Nephron (organoid): ENCODE data around the gene CALHM3.

ENCODE experiments used
- H3K27ac Mint-ChIP-seq, 3 experiments: 2 replicates each; pipeline ENCODE4 v1.8.0; 2020; ENCODE audit warnings: mixed read lengths in 3 of 3, mild to moderate bottlenecking in 2 of 3, moderate library complexity in 1 of 3
- H3K27me3 Mint-ChIP-seq: 2 replicates; pipeline ENCODE4 v1.8.0; 2021; ENCODE audit warnings: low read depth, mild to moderate bottlenecking, moderate library complexity, mixed read lengths
- H3K36me3 Mint-ChIP-seq: 2 replicates; pipeline ENCODE4 v1.8.0; 2020; ENCODE audit warnings: low read depth, mixed read lengths
- H3K4me1 Mint-ChIP-seq: 2 replicates; pipeline ENCODE4 v1.8.0; 2020; ENCODE audit warnings: mixed read lengths
- H3K4me3 Mint-ChIP-seq, 3 experiments: 2 replicates each; pipeline ENCODE4 v1.8.0; 2020; ENCODE audit warnings: mild to moderate bottlenecking in 3 of 3, mixed read lengths in 3 of 3, moderate library complexity in 2 of 3
- H3K9me3 Mint-ChIP-seq: 2 replicates; pipeline ENCODE4 v1.8.0; 2020; ENCODE audit warnings: mixed read lengths
- TF ChIP-seq, protein P1 (sequence below), 3 experiments: fragments of 200-600 bp; sonication (generic); IDR thresholded peaks; one replicate each; pipeline ENCODE4 v1.5.0; 2021; ENCODE audit warnings: antibody characterized with exemption in 3 of 3; ENCODE audit not compliant: unreplicated experiment in 3 of 3

The CALHM3 gene

DNA sequence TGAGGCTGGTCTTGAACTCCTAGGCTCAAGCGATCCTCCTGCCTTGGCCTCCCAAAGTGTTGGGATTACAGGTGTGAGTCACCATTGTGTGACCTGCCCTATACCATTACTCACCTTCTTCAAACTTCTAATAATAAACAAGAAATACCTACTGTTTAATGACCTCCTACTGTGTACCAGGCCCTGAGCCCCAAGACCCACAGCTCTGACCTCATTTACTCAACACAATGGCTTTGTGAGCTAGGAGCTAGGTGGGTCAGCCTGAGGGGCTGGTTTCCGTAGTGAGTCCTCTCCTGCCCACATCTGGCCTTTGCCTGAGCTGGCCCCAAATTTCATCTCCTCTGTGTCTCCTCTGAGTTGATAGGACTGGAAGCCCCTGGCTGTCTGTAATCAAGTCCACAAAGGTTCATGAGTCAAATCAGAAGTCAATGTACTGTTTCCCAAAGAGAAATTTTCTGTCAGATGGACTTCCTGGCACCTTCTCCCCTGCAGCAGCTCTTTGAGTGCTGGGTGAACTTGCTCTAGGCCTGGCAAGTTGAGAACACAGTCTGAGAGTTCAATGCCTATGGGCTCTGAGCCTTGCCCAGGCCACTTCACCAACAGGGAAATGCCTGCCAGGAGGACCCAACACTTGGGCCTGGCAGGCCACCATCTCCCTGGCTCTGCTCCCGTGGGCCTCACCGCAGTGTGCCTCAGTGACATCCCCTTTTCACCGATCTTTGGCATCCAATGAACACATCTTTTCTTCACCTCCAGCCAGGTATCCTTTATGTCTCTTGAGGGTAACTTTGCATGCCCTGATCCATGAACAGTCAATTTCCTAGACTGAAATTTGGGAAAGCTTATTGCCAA is 38.4 kb upstream of the CALHM3 start:
- no peak overlapping the region for H3K4me3 Mint-ChIP-seq
- no peaks in the 10 kb centered on the region for H3K36me3 Mint-ChIP-seq
- no peak overlapping the region for H3K27ac Mint-ChIP-seq
- TF ChIP-seq, protein P1, sequence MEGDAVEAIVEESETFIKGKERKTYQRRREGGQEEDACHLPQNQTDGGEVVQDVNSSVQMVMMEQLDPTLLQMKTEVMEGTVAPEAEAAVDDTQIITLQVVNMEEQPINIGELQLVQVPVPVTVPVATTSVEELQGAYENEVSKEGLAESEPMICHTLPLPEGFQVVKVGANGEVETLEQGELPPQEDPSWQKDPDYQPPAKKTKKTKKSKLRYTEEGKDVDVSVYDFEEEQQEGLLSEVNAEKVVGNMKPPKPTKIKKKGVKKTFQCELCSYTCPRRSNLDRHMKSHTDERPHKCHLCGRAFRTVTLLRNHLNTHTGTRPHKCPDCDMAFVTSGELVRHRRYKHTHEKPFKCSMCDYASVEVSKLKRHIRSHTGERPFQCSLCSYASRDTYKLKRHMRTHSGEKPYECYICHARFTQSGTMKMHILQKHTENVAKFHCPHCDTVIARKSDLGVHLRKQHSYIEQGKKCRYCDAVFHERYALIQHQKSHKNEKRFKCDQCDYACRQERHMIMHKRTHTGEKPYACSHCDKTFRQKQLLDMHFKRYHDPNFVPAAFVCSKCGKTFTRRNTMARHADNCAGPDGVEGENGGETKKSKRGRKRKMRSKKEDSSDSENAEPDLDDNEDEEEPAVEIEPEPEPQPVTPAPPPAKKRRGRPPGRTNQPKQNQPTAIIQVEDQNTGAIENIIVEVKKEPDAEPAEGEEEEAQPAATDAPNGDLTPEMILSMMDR (IDR thresholded peaks at IDR 0.05; ENCODE audit: unreplicated experiment in 3 of 3): no peak
- peaks cover 14% of the 10 kb centered on the region for H3K4me1 Mint-ChIP-seq
- peaks cover 3% of the 10 kb centered on the region for H3K27me3 Mint-ChIP-seq
- H3K9me3 Mint-ChIP-seq: peaks cover 4% of the 10 kb centered on the region

DNA sequence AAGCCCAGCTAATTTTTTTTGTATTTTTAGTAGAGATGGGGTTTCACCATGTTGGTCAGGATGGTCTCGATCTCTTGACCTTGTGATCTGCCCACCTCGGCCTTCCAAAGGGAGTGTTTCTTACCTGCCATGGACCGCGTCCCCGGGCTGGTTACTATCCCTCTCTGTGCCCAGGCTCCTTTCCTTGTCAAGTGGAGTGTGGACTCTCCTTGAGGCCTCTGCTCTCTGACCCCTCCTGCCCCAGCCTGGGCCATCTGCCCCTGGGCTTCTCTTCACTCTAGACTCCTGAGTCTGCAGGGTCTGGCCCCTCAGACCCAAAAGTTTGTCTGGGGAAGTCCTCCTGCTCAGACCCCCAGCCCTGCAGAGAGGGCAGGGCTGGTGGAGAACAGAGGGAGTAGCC is 35.2 kb upstream of the CALHM3 start:
- Mint-ChIP-seq H3K27me3 (peaks cover 7% of the 10 kb centered on the region), H3K4me3 (no peak overlapping the region), H3K4me1 (peaks cover 14% of the 10 kb centered on the region), H3K27ac (no peak overlapping the region), H3K9me3 (peaks cover 2% of the 10 kb centered on the region), H3K36me3 (no peaks in the 10 kb centered on the region)
- TF ChIP-seq, protein P1 (IDR thresholded peaks at IDR 0.05; ENCODE audit: unreplicated experiment in 3 of 3): no peak

DNA sequence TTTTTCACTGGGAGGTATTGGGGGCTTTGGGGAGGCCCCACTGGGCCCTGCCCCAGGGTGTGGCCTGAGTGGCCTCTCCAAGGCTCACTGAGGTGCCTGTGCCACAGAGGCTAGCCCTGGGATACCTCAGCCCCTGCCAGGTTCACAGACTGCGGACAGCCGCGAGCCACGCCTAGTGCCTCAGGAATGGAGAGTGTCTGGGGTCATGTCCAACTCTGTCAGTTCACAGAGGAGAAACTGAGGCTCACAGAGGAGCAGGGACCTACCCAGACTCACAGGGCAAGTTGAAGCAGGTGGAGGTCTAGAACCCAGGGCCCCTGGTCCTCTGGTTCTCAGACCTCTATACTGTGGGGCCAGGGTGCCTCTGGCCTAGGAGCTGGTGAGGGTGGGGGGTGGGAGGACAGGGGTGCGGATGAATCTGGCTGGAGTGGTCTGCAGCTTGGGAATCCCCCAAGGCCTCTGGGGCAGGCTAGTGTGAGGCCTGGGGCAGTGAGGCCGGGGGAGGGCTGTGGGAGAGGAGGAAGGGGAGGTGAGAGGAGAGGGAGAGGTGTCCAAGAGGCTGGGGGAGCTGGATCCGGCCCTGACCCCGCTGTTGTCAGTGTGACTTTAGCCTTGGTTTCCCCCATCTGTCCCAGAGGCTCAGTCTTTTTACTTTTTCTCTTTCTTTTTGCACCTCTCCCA is 34.5 kb upstream of the CALHM3 start:
- Mint-ChIP-seq H3K4me3 (no peak overlapping the region), H3K9me3 (peaks cover 2% of the 10 kb centered on the region), H3K36me3 (no peaks in the 10 kb centered on the region), H3K4me1 (peaks cover 14% of the 10 kb centered on the region), H3K27me3 (peaks cover 7% of the 10 kb centered on the region), H3K27ac (peak overlapping the region; percentile 78 to 86 (median 80))
- TF ChIP-seq, protein P1 (IDR thresholded peaks at IDR 0.05; ENCODE audit: unreplicated experiment in 3 of 3): no peak

DNA sequence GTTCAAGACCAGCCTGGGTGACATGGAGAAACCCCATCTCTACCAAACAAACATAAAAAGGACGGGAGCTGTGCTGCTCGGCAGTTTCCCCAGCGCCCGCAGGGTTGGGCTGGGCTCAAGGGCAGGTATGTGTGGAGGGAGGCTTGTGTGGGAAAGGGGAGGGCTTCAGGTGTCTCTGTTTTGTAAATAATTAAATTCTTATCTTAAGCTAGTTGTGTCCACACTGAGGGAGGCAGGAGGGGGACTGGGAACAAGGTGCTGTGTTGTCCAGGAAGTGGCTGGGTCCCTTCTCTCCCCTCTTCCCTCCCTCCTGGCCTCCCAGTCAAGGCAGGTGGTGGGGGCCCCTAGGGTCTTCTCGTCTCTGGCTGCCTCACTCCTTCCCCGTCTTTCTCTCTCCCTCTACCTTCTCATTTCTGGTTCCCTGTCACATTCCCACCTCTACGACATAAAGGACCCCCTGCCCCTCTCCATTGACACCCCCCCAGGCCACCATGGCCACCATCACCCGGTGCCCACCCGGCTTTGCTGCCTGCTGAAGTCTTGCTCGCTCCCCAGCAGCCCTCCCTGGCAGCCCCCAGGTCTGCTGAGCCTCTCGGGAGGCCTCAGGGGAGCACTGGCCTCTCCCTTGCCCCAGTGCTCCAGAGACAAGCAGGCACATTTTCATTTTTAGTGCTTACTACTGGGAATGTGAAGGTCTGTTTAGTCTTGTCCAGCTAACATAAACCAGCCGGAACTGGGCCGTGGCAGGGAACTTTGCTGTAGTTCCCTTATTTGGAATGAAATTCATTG is 33.7 kb upstream of the CALHM3 start:
- no peak overlapping the region for H3K4me3 Mint-ChIP-seq
- H3K27ac Mint-ChIP-seq: peak overlapping the region; percentile 78 to 86 (median 80)
- H3K9me3 Mint-ChIP-seq: no peaks in the 10 kb centered on the region
- peaks cover 10% of the 10 kb centered on the region for H3K27me3 Mint-ChIP-seq
- H3K36me3 Mint-ChIP-seq: no peaks in the 10 kb centered on the region
- TF ChIP-seq, protein P1 (IDR thresholded peaks at IDR 0.05; ENCODE audit: unreplicated experiment in 3 of 3): no peak
- peaks cover 21% of the 10 kb centered on the region for H3K4me1 Mint-ChIP-seq

DNA sequence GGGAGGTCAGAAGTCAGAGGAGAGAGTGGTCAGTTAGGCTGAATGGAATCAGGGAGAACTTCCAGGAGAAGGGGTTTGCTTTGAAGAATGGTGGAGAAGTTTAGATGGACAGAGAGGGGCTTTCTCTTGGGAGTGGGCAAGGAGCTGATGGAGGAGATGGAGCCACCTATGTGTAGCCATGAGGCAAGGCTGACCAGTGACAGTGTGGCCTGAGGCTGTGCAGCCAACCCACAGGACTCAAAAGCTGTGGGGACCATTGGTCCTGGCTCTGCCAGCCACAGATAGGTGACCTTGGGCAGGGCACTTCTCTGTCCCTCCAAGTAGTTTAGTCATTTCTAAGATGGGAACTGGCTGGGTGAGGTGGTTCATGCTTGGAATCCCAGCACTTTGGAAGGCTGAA is 33.1 kb upstream of the CALHM3 start:
- Mint-ChIP-seq H3K9me3 (no peaks in the 10 kb centered on the region), H3K4me1 (peaks cover 27% of the 10 kb centered on the region), H3K27me3 (peaks cover 17% of the 10 kb centered on the region)

More for the DNA sequence above, 33.1 kb upstream of the CALHM3 start:
- TF ChIP-seq, protein P1 (IDR thresholded peaks at IDR 0.05; ENCODE audit: unreplicated experiment in 3 of 3): no peak
- no peak overlapping the region for H3K4me3 Mint-ChIP-seq
- H3K27ac Mint-ChIP-seq: peak overlapping the region in 2 of 3 experiments; percentile 80
- no peaks in the 10 kb centered on the region for H3K36me3 Mint-ChIP-seq
